Measurements from ENCODE around the gene POLR3C. TPM values are rescaled to one million over a fixed set of nuclear protein-coding genes. Genes with fewer than 3 reads are reported as not detected.
A peak's percentile ranks its signal among the peaks of the same experiment; 100 is the strongest.

POLR3C gene
- total and polyA plus RNA-seq, 10 of the 15 experiments (the other 5 are each of a cell fraction or from before 2014, with no cell fraction given): 13.0 to 44.8 (median 34.8) TPM

GRCh38 chr1:145845144-145845513, 21.1 kb downstream of the POLR3C start (continued):
- TF ChIP-seq, protein P1, sequence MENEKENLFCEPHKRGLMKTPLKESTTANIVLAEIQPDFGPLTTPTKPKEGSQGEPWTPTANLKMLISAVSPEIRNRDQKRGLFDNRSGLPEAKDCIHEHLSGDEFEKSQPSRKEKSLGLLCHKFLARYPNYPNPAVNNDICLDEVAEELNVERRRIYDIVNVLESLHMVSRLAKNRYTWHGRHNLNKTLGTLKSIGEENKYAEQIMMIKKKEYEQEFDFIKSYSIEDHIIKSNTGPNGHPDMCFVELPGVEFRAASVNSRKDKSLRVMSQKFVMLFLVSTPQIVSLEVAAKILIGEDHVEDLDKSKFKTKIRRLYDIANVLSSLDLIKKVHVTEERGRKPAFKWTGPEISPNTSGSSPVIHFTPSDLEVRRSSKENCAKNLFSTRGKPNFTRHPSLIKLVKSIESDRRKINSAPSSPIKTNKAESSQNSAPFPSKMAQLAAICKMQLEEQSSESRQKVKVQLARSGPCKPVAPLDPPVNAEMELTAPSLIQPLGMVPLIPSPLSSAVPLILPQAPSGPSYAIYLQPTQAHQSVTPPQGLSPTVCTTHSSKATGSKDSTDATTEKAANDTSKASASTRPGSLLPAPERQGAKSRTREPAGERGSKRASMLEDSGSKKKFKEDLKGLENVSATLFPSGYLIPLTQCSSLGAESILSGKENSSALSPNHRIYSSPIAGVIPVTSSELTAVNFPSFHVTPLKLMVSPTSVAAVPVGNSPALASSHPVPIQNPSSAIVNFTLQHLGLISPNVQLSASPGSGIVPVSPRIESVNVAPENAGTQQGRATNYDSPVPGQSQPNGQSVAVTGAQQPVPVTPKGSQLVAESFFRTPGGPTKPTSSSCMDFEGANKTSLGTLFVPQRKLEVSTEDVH (IDR thresholded peaks at IDR 0.05; ENCODE audit: low read depth, partially characterized antibody): peak; percentile 9
- TF ChIP-seq MTA3 (IDR thresholded peaks at IDR 0.05; ENCODE audit: borderline replicate concordance, low read length) (peak; percentile 36; the same call in 1 of the 2 replicates), IRF5 (IDR thresholded peaks at IDR 0.05; ENCODE audit: borderline replicate concordance) (no peak), FOXK2 (IDR thresholded peaks at IDR 0.05) (no peak), ZZZ3 (IDR thresholded peaks at IDR 0.05; ENCODE audit: control insufficient read depth, insufficient read length, low read depth) (no peak), ZNF274 (IDR thresholded peaks at IDR 0.05; ENCODE audit: insufficient read depth, insufficient read length) (no peak), ATF7 (IDR thresholded peaks at IDR 0.05; ENCODE audit: low read depth) (peak; percentile 34; the same call in 1 of the 2 replicates), BMI1 (IDR thresholded peaks at IDR 0.05; ENCODE audit: borderline replicate concordance) (peak; percentile 62), CBFB (IDR thresholded peaks at IDR 0.05; ENCODE audit: low read depth) (no peak), LARP7 (IDR thresholded peaks at IDR 0.05) (no peak), HCFC1 (IDR thresholded peaks at IDR 0.05; ENCODE audit: low read length) (no peak), ZNF384 (IDR thresholded peaks at IDR 0.05; ENCODE audit: borderline replicate concordance, low read depth, low read length) (no peak), YBX1 (IDR thresholded peaks at IDR 0.05) (no peak), NFXL1 (IDR thresholded peaks at IDR 0.05; ENCODE audit: borderline replicate concordance) (no peak), CBX5 (IDR thresholded peaks at IDR 0.05; ENCODE audit: low read depth) (no peak), PAX5 (IDR thresholded peaks at IDR 0.05; ENCODE audit: borderline replicate concordance, low read depth, low read length) (no peak), MEF2A (IDR thresholded peaks at IDR 0.05; ENCODE audit: insufficient read depth, low read depth, low read length) (no peak), NR2C2 (IDR thresholded peaks at IDR 0.05; ENCODE audit: borderline replicate concordance, control insufficient read depth, insufficient read length, low read depth) (no peak), CREM (IDR thresholded peaks at IDR 0.05; ENCODE audit: low read depth) (peak; percentile 45; the same call in 1 of the 2 replicates), NFYA (IDR thresholded peaks at IDR 0.05; ENCODE audit: borderline replicate concordance, low read depth, low read length) (no peak), SREBF2 (IDR thresholded peaks at IDR 0.05; ENCODE audit: low read length) (no peak), NFYB (IDR thresholded peaks at IDR 0.05; ENCODE audit: insufficient read depth, low read depth, low read length) (no peak), TARDBP (IDR thresholded peaks at IDR 0.05; ENCODE audit: borderline replicate concordance) (no peak), MTA2 (IDR thresholded peaks at IDR 0.05; ENCODE audit: low read depth) (peak; percentile 95), RUNX3 (IDR thresholded peaks at IDR 0.05; ENCODE audit: low read length) (peak; percentile 44), TCF3 (IDR thresholded peaks at IDR 0.05; ENCODE audit: borderline replicate concordance, insufficient read depth, low read depth, low read length) (peak; percentile 66; the same call in 1 of the 2 replicates)
- TF ChIP-seq, protein P2, sequence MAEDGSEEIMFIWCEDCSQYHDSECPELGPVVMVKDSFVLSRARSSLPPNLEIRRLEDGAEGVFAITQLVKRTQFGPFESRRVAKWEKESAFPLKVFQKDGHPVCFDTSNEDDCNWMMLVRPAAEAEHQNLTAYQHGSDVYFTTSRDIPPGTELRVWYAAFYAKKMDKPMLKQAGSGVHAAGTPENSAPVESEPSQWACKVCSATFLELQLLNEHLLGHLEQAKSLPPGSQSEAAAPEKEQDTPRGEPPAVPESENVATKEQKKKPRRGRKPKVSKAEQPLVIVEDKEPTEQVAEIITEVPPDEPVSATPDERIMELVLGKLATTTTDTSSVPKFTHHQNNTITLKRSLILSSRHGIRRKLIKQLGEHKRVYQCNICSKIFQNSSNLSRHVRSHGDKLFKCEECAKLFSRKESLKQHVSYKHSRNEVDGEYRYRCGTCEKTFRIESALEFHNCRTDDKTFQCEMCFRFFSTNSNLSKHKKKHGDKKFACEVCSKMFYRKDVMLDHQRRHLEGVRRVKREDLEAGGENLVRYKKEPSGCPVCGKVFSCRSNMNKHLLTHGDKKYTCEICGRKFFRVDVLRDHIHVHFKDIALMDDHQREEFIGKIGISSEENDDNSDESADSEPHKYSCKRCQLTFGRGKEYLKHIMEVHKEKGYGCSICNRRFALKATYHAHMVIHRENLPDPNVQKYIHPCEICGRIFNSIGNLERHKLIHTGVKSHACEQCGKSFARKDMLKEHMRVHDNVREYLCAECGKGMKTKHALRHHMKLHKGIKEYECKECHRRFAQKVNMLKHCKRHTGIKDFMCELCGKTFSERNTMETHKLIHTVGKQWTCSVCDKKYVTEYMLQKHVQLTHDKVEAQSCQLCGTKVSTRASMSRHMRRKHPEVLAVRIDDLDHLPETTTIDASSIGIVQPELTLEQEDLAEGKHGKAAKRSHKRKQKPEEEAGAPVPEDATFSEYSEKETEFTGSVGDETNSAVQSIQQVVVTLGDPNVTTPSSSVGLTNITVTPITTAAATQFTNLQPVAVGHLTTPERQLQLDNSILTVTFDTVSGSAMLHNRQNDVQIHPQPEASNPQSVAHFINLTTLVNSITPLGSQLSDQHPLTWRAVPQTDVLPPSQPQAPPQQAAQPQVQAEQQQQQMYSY (CRISPR knock-in tag; IDR thresholded peaks at IDR 0.05): no peak

All from GM12878 (cell line).